SK-N-MC (cell line): ENCODE data around the gene CFAP53.

Experiments used
- EZH2 ChIP-seq: fragments of 200-600 bp; sonication (generic); IDR thresholded peaks from one replicate; pipeline ENCODE4 v1.6.1; 2017; ENCODE audit warnings: antibody characterized with exemption
- POLR2AphosphoS5 ChIP-seq: IDR thresholded peaks from 2 replicates; pipeline ENCODE4 v1.6.1; 2012; ENCODE audit warnings: mild to moderate bottlenecking, low read depth, low read length, borderline replicate concordance

- no peak for TF ChIP-seq EZH2
- no peak for TF ChIP-seq POLR2AphosphoS5
Measured at GRCh38 chr18:50289108-50289443, 22.8 kb upstream of the CFAP53 start.
